ENCODE data around the gene PLXNA4.

The PLXNA4 gene

GRCh38 chr7:132386201-132386681 is 190.0 kb downstream of the PLXNA4 start:
- ChIA-PET POLR2A (interaction anchor here (0.7 kb wide), 1 partner anchor 24 kb away, joined by 3 read pairs; no protein-coding TSS in a partner anchor), CTCF (interaction anchor here (1.2 kb wide), 1 partner anchor 194 kb away, joined by 4 read pairs; no protein-coding TSS in a partner anchor)
- no peak for DNase-seq (ENCODE audit: extremely low spot score)
- TF ChIP-seq ELF4 (IDR thresholded peaks at IDR 0.05) (no peak), TARDBP (IDR thresholded peaks at IDR 0.05) (no peak), CTBP1 (IDR thresholded peaks at IDR 0.05; ENCODE audit: borderline replicate concordance) (no peak), SUZ12 (IDR thresholded peaks at IDR 0.05) (no peak), PKNOX1 (IDR thresholded peaks at IDR 0.05) (no peak), FOXK2 (IDR thresholded peaks at IDR 0.05) (no peak), ZNF384 (IDR thresholded peaks at IDR 0.05) (no peak), NFRKB (IDR thresholded peaks at IDR 0.05) (no peak), BHLHE40 (IDR thresholded peaks at IDR 0.05; ENCODE audit: borderline replicate concordance) (no peak), L3MBTL2 (conservative IDR thresholded peaks at IDR 0.05) (no peak), SP1 (IDR thresholded peaks at IDR 0.05) (no peak), FOXA1 (IDR thresholded peaks at IDR 0.05) (no peak), ARNT (IDR thresholded peaks at IDR 0.05) (no peak), HDGF (IDR thresholded peaks at IDR 0.05; ENCODE audit: borderline replicate concordance) (no peak)

- no peak for DNase-seq (ENCODE audit: extremely low spot score)
- TF ChIP-seq CTBP1 (IDR thresholded peaks at IDR 0.05; ENCODE audit: borderline replicate concordance) (no peak), FOXK2 (IDR thresholded peaks at IDR 0.05) (no peak), L3MBTL2 (conservative IDR thresholded peaks at IDR 0.05) (no peak), ELF4 (IDR thresholded peaks at IDR 0.05) (no peak), PKNOX1 (IDR thresholded peaks at IDR 0.05) (no peak), ZNF384 (IDR thresholded peaks at IDR 0.05) (no peak), FOXA1 (IDR thresholded peaks at IDR 0.05) (no peak), HDGF (IDR thresholded peaks at IDR 0.05; ENCODE audit: borderline replicate concordance) (no peak)
- CTCF ChIA-PET: no interaction called here
- POLR2A ChIA-PET: no interaction called here
These were observed 192.3 kb downstream of the PLXNA4 start for GRCh38 chr7:132383962-132384361.

DNA sequence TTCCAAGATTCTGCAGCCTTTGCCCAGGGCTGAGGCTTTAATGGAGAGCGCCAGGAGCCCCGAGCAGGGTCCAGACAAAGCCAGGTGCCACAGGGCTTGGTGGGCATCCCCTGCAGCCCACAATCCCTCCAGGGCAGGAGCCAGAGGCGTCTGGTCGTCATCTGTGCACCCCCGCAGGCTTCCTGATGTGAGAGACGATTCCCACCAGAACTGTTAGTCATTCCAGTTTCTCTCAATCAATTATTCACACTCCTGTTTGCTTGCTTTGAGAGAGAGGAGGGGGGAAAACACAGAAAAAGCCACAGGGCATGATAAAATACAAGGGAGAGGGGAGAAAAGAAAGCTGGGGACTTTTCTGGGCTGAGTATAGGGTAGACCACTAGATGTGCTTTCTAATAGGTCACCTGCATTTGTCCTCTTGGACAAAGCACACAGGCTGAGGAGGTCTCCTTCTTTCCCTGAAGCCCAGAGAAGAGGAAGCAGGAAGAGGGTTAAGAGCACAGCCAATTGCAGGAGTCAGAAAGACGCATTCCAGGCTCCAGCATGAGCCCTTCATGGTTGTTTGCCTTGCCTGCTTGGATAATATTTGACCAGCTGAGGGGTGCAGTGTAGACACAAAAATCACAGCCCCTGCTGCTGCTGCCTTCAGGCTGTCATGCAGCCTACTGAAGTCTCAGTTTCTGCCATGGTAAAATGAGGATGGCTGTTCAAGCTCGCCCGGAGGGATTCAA is 194.4 kb downstream of the PLXNA4 start:
- ChIA-PET POLR2A (no interaction called here), CTCF (no interaction called here)
- DNase-seq (ENCODE audit: extremely low spot score): no peak
- no peak for TF ChIP-seq BHLHE40 (IDR thresholded peaks at IDR 0.05; ENCODE audit: borderline replicate concordance)
- no peak for TF ChIP-seq LEF1 (IDR thresholded peaks at IDR 0.05; ENCODE audit: borderline replicate concordance)
- no peak for TF ChIP-seq ZNF384 (IDR thresholded peaks at IDR 0.05)
- TF ChIP-seq ARNT (IDR thresholded peaks at IDR 0.05): no peak
- no peak for TF ChIP-seq CTBP1 (IDR thresholded peaks at IDR 0.05; ENCODE audit: borderline replicate concordance)
- TF ChIP-seq FOXK2 (IDR thresholded peaks at IDR 0.05): no peak
- no peak for TF ChIP-seq ELF4 (IDR thresholded peaks at IDR 0.05)
- no peak for TF ChIP-seq HDGF (IDR thresholded peaks at IDR 0.05; ENCODE audit: borderline replicate concordance)
- TF ChIP-seq NFRKB (IDR thresholded peaks at IDR 0.05): no peak
- no peak for TF ChIP-seq PKNOX1 (IDR thresholded peaks at IDR 0.05)
- no peak for TF ChIP-seq TARDBP (IDR thresholded peaks at IDR 0.05)
- no peak for TF ChIP-seq FOXA1 (IDR thresholded peaks at IDR 0.05)
- no peak for TF ChIP-seq SUZ12 (IDR thresholded peaks at IDR 0.05)
- TF ChIP-seq L3MBTL2 (conservative IDR thresholded peaks at IDR 0.05): no peak
- no peak for TF ChIP-seq SP1 (IDR thresholded peaks at IDR 0.05)

DNA sequence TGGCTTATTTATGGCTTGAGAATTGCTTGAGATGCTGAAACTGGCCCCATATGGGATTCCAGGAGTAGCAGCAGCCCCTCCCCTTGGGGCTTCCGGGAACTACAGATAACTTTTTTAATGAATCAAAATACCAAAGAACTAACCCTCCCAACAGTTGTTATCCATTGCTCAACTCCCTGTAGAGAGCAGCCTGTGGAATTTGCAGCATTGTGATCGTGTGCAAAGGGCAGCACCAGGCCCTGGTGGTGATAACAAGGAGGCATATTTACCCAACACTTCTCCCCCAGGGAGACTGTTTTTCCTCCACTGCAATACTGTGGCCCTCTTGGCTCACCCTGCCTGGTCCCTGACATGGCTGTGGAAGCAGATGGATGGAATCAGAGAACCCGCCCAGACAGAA is 196.2 kb downstream of the PLXNA4 start:
- ChIA-PET CTCF (no interaction called here), POLR2A (no interaction called here)
- TF ChIP-seq L3MBTL2 (conservative IDR thresholded peaks at IDR 0.05): no peak
- TF ChIP-seq SP1 (IDR thresholded peaks at IDR 0.05): no peak
- TF ChIP-seq SUZ12 (IDR thresholded peaks at IDR 0.05): no peak
- no peak for TF ChIP-seq TARDBP (IDR thresholded peaks at IDR 0.05)
- TF ChIP-seq NFRKB (IDR thresholded peaks at IDR 0.05): no peak
- no peak for TF ChIP-seq BHLHE40 (IDR thresholded peaks at IDR 0.05; ENCODE audit: borderline replicate concordance)
- TF ChIP-seq PKNOX1 (IDR thresholded peaks at IDR 0.05): no peak
- TF ChIP-seq HDGF (IDR thresholded peaks at IDR 0.05; ENCODE audit: borderline replicate concordance): no peak
- TF ChIP-seq FOXM1 (IDR thresholded peaks at IDR 0.05; ENCODE audit: borderline replicate concordance): no peak
- no peak for TF ChIP-seq CTBP1 (IDR thresholded peaks at IDR 0.05; ENCODE audit: borderline replicate concordance)
- TF ChIP-seq LEF1 (IDR thresholded peaks at IDR 0.05; ENCODE audit: borderline replicate concordance): no peak
- no peak for TF ChIP-seq ELF4 (IDR thresholded peaks at IDR 0.05)
- TF ChIP-seq FOXK2 (IDR thresholded peaks at IDR 0.05): no peak
- DNase-seq (ENCODE audit: extremely low spot score): no peak

- ChIA-PET POLR2A (no interaction called here), CTCF (no interaction called here)
- TF ChIP-seq NFRKB (IDR thresholded peaks at IDR 0.05) (no peak), BHLHE40 (IDR thresholded peaks at IDR 0.05; ENCODE audit: borderline replicate concordance) (no peak), L3MBTL2 (conservative IDR thresholded peaks at IDR 0.05) (no peak), SUZ12 (IDR thresholded peaks at IDR 0.05) (no peak), HDGF (IDR thresholded peaks at IDR 0.05; ENCODE audit: borderline replicate concordance) (no peak)
- DNase-seq (ENCODE audit: extremely low spot score): no peak
These were observed 197.0 kb downstream of the PLXNA4 start for GRCh38 chr7:132379292-132379691.
